Stimulated activated CD4-positive, alpha-beta T cell treated with anti-CD3 and anti-CD28 coated beads, TNF-alpha, amount 100 ng/mL, for 1 hour (primary cell): ENCODE results near the gene TEX19.
A peak's percentile ranks its signal among the peaks of the same experiment; 100 is the strongest.

Source experiments
- DNase-seq, 3 donors: peaks; one replicate each; pipeline ENCODE4 v3.0.0-alpha.2; 2020; ENCODE audit warnings: low read depth in 3 of 3, low spot score in 1 of 3

The TEX19 gene

DNA sequence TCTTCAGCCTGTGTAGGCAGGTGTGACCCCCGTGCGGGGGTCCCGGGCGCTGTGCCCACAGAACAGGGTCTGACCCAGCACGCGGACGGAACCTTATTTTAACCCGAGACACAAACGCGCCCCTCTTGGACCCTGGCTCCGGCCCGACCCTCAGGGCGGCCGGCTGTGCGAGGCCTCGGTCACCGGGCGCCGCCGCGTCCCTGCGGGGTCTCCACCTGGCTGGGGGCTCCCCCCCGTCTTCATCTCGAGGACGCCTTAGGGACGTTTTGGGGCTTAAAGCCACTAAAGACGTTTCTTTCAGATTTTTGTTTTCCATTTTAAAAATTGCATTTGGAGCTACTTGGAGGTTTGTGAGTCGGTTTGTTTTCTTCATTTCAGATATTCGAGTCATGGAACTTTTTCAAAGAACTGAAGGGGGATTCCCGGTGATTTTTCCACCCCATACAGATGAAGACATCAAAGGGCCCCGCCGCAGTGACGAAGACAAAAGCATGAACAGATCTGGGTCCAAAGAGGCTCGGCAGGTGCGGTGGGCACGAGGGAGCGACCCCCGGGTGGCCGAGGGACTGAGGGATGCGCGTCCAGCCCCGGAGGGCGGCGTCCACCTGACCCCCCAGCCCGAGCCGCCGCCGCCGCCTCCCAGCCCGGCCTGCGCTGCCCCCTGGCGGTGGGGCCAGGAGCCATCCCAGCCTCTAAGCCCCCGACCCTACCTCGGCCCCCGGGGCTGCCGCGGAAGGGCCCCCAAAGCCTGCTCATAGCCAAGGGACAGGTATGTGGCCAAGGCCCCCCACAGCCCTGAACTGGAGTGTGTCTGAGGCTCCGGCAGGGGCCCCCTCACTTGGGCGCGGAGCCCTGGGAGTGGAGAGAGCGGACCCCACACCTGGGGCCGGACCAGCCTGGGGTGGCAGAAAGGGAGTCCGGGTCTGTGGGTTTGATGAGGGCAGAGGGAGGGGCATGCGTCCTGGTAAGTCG, 37.8 kb upstream of the TEX19 start:
- DNase-seq = peak; percentile 63 to 68 (median 64)

DNA sequence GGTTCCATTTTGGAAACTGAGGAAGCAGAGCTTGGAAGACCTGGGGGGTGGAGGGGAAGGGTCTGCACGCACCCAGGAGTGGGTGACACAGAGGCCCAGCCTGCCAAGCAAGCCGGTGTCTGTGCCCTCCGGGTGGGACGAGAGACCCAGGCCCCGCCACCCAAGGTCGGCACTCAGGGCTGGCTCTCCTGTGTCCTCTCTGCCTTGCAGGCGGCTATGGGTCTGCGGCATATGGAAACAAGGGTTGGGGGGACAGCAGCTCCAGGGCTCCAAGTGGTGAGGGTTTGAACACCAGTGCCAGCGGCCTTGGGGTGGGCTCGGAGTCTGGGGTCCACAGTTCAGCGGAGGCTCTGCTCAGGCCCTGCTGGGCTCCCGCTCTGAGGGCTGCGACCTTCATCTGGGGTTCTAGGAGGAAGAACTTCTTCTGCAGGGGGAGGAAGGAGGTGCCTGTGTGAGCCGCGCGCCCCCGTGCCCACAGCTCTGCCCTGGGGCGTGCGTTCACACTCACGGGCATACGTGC, 37.0 kb upstream of the TEX19 start:
- DNase-seq = no peak

DNA sequence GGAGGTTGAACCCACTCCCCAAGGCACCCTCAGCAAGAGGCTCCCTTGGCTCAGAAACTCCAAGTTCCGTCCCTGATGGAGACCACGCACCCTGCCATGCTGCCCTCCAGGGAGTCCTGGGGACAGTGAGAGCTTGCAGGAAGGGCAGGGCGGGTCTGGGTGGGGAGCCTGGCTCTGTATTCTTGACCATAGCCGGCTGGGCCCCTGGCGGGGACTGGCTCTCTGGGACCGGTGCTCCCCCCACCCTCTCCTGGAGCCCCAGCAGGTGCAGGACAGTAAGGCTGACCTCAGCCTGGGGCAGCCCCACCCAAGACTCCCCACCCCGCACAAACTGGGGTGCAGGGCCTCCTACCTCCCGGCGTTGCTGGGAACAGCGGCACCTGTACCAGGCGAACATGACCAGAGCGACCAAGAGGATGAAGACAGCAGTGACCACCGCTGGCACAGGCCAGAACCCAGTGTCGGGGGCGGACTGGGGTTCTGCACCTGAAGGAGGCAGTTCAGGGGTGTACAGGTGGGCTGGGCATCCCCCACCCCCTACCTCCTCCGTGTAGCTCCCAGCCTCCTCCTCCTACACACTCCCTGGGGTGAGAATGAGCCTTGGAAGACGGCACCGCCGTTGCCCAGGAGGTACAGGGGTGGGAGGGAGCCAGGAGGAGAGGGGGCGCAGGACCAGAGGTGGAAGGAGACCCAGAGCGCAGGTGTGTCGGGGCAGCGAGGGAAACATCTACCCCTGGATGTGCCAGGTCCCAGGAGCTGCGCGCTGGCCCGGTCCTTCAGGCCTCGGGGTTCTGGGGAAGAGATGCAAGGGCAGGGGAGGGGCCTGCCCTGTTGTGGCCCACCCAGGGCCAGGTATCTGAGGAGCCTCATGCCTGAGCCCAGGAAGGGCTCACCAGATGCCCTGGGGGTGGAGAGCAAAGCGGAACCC, 36.3 kb upstream of the TEX19 start:
- DNase-seq = no peak

DNA sequence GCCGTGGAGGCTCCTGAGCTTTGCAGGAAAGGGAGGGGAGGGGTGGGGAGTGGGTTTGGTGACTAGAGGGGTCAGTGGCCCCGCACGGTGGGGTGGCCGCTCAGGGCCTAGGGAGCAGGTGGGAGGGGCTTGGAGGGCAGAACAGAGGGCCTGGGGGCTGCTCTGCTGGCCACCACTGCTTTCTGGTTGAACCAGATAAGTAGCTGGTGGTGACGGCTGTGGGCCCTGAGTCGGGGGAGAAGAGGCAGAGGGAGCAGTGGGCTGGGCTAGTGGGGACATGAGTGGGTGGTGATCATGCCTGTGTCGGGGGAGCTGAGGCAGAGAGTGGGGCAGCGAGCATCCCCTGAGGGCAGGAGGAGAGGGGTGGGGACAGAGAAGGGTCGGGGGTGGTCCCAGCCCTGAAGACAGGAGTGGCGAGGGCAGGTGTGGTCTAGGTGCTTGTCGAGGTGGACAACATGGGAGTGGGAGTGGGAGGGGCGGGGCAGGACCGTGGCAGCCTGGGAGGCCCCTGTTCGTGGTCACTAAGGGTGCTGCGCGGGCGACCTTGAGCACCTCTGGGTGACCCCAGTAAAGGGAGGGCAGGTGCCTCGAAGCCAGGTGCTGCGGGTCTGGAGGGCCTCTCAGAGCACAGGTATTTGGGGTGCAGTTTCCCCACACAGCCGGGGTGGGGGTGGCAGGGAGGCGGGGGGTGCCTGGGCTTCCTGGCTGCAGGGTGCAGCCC, 35.4 kb upstream of the TEX19 start:
- no peak for DNase-seq

DNA sequence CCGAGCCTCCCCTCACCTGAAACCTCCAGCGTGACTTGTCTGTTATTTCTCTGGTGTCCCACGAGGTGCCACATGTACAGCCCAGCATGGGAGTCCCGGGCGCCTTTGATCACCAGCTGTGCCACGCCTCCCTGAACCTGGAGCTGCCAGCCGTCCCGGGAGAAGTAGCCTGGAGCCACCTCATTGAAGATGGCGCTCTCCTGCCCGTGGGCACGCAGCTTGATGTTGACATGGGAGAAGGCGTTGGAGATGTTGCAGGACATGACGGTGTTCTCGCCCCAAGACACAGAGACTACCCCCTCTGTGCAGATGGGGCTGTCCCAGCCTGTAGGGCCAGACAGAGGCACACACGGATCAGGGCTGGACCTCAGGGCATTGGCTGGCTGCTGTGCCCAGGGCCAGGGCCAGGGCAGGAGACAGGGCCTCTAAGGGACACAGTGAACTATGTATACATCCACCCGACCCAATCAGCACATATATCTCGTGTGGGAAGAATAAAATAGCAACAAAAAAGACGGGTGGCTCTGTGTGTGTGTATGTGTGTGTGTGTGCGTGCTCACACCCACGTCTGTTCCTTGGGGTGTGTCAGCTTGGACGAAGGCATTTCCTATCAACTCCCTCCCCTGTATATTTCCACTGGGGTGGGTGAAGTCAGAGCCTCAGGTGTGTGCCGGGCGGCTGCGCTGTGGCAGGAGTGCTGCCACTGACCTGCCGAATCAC, 34.3 kb upstream of the TEX19 start:
- DNase-seq = no peak

DNA sequence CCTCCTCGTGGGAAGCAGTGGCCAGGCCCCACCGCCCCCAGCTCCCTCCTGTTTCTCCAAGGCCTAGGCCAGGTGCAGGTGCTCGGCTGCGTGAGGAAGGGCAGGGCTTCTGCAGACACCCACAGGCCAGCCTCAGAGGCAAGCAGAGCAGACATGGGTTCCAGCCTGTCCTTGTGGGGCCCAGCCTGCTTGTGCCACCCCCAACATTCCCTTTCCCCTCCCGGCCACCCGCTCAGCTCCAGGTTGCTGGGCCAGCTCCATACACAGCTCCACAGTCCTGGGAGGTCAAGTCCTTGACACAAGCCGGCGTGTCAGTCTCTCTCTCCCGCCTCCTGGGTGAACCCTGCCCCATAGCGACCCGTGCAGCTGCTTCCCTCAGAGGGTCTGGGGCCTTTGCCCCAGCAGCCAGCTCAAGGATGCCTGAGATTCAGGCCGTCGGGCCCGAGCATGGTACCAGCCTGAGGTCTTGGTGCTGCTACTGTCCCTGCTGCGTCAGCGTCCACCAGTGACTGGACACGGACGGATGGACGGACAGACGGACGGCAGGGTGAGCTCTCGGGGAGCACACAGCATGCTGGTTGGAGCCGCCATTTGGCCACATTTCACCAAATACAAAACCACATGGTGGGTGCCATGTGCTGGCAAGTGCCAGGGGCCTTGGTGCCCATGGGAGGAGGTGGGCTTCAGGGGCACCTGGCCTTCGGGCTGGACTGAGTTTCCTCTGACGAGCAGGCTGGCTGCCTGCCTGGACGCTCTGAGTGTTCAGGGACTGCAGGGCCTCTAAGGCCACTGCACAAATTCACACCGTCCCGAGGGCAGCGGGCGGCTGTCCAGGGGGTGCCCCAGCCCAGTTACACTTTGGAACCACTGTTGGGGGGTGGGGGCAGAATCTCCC, 33.5 kb upstream of the TEX19 start:
- DNase-seq = no peak

DNA sequence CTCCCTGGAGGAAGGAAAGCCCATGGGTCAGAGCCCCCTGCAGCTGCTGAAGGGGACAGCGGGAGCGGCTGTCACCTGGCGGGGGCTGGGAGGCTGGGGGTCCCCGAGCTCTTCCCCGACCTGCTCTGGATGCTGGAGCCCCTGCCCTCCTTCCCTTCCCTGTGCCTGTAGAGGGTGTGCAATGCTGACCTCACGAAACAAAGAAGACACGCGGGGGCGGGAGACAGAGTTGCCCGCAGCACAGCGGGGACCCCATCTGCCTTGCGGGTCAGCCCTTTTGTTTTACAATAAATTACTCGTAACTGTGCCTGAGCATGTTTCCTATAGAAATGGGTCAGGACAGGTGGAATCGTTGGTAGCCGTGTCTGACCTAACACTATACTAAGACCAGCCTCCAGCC, 31.8 kb upstream of the TEX19 start:
- DNase-seq = no peak

DNA sequence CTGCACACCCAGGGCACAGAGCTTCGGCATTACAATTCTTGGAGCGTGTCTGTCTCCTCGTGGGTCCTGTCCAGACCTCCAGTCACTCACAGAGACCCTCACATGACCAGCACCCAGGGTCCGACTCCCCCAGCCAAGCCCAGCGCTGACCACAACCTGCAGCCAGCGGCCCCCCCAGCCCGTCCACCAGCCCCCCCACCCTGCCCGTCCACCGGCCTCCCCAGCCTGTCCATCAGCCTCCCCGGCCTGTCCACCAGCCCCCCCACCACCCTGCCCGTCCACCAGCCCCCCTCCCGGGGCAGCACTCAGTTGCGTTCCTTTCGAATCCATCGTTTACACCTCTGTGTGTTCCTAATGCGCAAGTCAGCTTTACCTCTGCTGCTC, 31.3 kb upstream of the TEX19 start:
- DNase-seq = no peak

DNA sequence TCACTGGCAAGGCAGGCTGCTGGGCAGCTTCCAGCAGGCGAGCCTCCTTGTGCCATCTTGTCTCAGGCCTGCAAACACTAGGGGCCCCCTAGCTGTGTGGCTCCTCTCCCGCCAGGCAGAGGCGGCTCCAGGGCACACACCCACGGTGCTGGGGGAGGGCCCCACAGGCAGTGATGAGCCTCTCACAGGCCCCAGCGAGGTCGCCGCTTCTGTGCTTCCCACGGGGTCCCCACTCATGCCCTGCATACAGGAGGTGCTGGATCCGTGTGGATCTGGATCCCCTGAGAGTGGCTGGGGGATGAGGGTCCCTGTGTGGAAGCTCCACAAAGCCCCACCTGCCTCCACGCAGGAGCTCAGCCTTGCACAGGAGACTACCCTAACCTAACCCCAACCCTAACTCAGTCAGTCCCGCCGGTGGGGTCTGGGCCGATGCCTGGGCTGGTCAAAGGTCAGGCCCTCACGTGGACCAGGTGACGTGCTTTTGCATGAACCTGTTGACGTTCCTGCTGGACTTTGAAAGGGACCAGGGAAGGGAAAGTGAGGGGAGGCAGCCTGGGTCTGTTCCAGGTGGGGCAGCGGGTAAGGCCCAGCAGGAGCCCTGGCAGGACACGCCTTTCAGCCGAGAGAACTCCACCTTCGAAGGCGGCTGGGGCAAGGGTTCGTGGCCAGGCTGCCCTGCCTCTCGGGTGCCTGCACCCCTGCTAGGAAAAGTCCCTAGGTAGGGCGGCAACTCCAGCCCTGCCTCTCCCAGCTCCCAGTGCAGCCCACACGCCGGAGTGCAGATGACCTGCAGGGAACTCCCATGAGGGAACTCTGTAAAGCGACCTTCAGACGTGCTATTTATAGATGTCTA, 30.7 kb upstream of the TEX19 start:
- no peak for DNase-seq

DNA sequence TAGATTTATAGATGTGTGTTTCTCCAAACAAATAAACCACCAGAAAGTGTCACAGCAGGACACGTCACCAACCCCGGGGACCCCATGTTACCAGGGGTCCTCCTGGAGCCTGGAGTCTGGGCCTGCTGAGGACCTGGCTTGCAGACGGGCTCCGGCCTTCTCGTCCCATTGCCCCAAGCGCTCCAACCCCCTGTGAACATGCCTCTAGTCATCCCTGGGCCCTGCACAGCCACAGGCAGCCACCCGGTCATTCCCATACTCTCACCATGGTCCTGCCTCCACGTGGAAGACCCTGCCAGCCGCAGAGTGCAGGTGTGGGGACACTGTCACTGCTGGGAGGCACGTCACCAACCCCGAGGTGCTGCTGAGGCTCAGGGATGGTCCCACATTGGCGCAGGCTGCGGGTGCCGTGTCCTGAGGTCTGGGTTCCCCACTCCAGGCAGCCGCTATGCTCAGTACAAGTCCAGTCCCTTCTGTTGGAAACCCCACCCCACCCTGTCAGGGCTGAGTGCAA, 30.0 kb upstream of the TEX19 start:
- DNase-seq = no peak

DNA sequence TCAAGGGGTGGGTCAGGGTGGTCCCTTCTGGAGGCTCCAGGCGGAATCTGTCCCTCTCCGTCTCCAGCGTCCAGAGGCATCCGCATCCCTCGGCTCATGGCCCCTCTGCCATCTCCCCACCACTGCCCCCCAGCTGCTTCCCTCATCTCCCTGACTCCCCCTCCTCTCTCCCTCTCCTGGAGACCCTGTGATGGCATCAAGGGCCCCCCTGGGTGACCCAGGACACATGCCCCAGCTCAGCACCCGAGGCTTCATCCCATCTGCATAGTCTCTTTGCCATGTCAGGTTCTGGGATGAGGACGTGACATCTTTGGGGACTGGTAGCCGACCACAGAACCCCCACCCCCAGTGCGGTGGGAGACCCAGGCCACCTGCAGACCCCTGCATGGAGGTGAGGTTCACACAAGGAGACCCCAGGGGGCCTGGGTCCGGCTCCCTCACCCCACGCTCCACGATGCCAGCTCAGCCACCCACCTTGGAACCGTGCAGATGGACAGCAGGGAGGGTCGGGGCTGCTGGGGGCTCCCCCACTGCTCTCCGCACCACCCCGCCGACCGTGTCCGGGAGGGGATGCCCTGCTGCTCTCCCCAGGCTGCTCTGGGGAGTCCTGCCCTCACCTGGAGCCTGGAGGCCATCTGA, 29.2 kb upstream of the TEX19 start:
- no peak for DNase-seq

DNA sequence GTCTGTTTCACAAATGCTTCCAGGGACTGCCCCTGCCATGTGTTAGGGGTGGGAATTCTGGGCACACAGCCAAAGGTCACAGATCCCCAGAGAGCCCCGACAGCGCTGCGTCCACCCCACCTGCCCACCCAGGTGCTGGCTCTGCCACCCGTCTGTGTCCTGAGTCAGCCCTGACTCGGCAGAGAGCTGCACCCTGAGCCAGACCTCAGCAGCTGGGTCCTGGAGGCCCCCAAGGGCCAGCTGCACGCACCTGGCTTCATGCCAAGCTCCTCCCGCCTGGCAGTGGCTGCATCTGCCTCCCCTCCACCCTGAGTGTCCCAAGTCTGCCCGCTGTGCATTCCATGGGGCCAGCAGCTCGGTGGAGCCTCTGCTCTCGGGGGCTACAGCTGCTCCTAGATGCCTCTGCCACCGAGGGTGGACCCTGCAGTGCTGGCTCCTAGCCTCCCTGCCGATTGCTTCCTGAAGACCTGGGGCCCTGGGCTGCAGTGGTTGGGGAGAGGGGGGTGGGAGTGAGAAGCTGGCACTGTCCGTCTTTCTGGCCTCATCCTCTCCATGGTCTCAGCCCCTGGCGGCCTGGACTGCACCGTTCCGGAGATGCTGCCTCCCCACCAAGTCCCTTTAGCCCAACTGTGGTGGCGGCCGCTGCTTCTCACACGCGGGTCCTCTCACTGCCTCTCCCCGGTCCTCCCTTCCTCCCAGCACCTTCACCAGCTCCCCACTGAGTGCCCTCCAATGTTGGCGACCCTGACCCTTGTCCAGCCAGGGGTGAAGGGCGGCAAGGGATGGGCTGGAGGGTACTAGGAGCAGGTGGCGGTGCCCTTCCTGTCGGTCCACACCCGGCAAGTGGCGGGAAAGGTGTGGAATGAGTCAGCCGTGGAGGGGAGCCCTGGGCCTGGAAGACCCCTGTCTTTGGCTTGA, 28.5 kb upstream of the TEX19 start:
- no peak for DNase-seq

DNA sequence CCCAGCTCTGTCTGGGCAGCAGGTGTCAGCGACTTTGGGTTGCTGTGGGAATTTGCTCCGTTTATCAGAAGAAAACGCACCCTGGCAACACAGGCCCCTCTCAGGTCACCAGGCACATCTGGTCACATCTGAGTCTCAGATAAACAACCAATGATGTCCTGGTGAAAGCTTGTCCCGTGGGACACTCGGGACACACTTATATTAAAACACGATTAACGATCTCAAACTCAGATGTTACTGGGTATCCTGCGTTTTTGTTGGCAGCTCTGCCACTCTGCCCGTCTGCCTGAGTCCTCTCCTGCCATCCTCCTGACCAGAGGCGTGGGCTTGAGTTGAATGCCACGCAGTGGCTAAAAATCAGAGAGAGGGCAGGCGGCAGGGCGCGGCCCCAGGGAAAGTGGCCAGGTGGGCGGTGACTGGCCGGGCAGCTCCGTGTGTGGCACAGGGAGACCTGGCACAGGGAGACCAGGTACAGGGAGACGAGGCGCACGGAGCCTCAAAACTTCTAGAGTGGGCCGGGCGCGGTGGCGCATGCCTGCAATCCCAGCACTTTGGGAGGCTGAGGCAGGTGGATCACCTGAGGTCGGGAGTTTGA, 27.6 kb upstream of the TEX19 start:
- no peak for DNase-seq

DNA sequence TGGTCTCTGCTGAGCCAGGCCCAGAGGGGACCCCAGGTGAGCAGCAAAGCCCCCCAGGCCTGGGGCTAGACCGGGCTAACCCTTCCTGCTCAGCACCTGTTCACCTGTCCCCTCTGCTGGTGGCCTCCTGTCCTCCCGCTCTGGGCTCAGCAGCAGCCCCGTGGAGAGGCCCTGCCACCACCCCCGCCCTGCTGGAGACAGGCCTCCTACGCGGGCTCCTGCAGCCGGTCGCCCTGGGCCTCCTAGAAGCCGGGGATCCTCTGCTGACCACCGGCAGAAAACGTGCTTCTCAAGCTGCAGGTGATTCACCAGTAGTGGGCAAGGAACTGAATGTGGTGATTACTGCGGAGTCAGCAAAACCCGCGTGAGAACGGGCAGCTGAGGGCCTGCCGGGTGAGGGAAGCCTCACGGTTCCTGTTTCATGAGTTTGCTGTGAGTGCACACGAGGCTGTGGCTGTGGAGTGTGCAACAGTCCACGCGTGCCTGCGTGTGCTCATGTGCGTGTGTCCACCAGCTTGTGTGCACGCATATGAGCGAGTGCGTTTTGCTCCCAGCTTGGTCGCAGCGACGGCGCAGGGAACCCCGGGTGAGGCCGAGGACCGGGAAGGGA, 26.3 kb upstream of the TEX19 start:
- DNase-seq = no peak

DNA sequence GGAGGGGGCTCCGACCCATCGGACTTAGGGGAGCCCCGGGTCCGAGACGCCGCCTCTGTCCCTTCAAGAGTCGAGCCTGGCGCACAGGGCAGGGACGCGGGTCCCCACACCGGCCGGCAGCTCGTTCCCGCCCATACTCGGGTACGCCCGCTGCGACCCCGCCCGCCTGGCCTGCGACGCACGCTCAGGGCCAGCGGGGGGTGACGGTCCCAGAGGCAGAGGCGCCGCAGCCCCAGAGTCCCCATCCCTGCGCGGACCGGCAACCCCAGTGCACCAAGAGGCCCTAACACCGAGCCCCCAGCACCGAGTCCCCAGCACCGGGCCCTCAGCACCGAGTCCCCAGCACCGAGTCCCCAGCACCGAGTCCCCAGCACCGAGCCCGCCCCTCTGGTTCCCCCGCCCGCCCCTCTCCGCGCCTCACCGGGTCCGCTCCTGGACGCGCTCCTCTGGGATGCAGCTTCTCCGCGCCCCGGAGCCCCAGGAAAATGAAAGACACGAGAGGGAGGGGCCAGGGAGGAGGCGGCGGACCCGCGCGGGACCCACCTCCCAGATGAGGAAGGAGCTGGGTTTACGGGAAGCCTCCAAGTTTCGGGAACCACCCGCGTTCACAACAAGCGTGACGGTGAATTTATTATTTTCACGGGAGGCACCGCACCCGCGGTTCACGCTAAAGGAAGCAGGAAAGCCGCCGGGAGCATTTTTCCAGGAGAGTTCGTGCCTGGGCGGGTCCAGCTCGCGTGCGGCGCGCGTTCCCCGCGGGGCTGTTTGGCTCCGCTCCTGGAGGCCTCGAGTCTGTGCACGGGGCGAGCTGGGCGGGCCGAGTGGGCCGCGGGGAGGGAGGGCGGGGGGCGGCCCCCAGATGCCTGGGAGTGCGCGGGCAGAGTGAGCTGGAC, 25.5 kb upstream of the TEX19 start, which contains the start of gene SECTM1:
Gene SECTM1, minus strand, starts transcription at position 488 of the 893 bp plus-strand sequence. CDS start 6,526 bp downstream, outside the sequence.
- DNase-seq = no peak
